Suprapubic skin (tissue), 3 donors: Measurements from ENCODE around the gene PHF12.

ENCODE experiments used
- CTCF ChIP-seq, 2 donors: fragments of 200-600 bp in 1 of 2; fragments of 450-650 bp in 1 of 2; sonication (generic) in 1 of 2; IDR thresholded peaks; one replicate each; pipeline ENCODE4 v1.5.1; 2016 to 2019; ENCODE audit warnings: antibody characterized with exemption in 2 of 2, mild to moderate bottlenecking in 1 of 2, moderate library complexity in 1 of 2
- EP300 ChIP-seq: sonication (generic); formaldehyde crosslinking; IDR thresholded peaks from one replicate; pipeline ENCODE4 v1.6.1; 2017; ENCODE audit warnings: antibody characterized with exemption
- POLR2A ChIP-seq, 2 donors: fragments of 450-650 bp; IDR thresholded peaks; one replicate each; pipeline ENCODE4 v1.6.1; 2017; ENCODE audit warnings: antibody characterized with exemption in 2 of 2, mild to moderate bottlenecking in 2 of 2, moderate library complexity in 2 of 2

DNA sequence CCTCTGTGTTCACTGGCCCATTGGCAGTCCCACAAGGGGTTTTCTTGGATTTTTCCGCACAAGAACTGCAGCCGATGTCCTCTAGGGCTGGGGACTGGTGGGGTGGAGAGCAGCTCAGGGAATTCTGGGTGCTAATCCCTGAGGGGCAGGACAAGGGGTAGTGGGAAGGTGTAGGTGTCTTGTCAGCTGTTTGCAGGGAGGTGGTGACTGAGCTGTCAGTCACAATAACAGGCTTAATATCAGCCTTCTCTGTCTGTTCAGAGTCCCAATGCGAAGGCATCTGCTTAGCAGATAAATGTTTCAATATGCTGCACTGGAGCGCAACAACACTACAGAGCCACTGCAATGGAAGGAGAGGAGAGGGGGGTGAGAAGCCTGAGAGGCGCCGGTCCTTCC lies 38.4 kb downstream of the PHF12 start:
- TF ChIP-seq EP300, result no peak
- no peak for TF ChIP-seq CTCF (IDR thresholded peaks at IDR 0.05)
- no peak for TF ChIP-seq POLR2A (IDR thresholded peaks at IDR 0.05)
